ENCODE measurements around the gene SDK2.

The SDK2 gene

DNA sequence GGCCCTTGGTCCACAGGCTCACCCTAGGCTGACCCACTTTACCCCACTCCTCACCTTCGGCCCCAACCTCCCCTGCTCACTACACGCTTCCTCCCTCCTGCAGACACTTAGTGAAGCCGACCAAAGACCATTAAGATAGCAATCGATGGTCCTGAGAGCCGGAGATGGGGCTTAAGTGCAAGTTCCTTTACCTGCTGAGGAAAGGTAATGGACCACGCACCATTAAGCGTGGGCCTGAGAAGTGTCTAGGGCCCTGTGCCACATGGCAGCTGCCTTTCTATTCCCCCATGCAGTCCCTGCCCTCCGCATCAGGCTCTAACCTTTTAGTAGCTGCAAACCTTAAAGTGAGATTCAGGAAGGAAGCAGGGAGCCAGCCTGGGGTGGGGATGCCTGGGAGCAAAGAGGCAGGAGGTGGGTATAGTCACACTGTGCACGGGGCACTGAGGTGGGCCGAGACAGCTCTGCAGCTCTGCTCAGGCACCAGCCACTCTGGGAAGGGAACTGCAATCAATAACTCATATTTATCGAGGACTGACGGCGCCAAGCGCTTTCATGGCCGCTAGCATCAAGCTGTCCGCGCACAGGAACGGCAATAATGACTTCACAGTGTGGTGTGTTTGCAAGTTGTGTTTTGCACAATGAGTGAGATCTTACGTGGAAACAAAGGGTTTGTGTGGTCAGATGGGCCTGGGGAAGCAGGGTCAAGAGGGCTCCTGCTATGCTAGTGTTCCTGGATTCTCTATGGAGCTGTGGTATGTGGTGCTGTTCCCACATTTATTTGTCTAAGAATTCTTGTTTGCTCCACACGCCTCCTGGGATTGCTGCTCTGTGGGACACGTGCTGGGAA, 247.6 kb downstream of the SDK2 start:
- Histone ChIP-seq H3K4me3 (replicated peaks; ENCODE audit: insufficient read depth, low read length) (no peak overlapping the region), H3K27me3 (ENCODE audit: insufficient read depth, poor library complexity, severe bottlenecking) (no peaks in the 10 kb centered on the region), H3K27ac (replicated peaks) (no peak overlapping the region)
- TF ChIP-seq GABPA (IDR thresholded peaks at IDR 0.05; ENCODE audit: low read depth) (no peak), SPI1 (IDR thresholded peaks at IDR 0.05; ENCODE audit: borderline replicate concordance, low read depth) (no peak), POLR2AphosphoS5 (IDR thresholded peaks at IDR 0.05; ENCODE audit: low read depth) (no peak)
- TF ChIP-seq, protein P1, sequence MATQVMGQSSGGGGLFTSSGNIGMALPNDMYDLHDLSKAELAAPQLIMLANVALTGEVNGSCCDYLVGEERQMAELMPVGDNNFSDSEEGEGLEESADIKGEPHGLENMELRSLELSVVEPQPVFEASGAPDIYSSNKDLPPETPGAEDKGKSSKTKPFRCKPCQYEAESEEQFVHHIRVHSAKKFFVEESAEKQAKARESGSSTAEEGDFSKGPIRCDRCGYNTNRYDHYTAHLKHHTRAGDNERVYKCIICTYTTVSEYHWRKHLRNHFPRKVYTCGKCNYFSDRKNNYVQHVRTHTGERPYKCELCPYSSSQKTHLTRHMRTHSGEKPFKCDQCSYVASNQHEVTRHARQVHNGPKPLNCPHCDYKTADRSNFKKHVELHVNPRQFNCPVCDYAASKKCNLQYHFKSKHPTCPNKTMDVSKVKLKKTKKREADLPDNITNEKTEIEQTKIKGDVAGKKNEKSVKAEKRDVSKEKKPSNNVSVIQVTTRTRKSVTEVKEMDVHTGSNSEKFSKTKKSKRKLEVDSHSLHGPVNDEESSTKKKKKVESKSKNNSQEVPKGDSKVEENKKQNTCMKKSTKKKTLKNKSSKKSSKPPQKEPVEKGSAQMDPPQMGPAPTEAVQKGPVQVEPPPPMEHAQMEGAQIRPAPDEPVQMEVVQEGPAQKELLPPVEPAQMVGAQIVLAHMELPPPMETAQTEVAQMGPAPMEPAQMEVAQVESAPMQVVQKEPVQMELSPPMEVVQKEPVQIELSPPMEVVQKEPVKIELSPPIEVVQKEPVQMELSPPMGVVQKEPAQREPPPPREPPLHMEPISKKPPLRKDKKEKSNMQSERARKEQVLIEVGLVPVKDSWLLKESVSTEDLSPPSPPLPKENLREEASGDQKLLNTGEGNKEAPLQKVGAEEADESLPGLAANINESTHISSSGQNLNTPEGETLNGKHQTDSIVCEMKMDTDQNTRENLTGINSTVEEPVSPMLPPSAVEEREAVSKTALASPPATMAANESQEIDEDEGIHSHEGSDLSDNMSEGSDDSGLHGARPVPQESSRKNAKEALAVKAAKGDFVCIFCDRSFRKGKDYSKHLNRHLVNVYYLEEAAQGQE (IDR thresholded peaks at IDR 0.05; ENCODE audit: insufficient replicate concordance, low read depth) = no peak
- TF ChIP-seq, protein P2, sequence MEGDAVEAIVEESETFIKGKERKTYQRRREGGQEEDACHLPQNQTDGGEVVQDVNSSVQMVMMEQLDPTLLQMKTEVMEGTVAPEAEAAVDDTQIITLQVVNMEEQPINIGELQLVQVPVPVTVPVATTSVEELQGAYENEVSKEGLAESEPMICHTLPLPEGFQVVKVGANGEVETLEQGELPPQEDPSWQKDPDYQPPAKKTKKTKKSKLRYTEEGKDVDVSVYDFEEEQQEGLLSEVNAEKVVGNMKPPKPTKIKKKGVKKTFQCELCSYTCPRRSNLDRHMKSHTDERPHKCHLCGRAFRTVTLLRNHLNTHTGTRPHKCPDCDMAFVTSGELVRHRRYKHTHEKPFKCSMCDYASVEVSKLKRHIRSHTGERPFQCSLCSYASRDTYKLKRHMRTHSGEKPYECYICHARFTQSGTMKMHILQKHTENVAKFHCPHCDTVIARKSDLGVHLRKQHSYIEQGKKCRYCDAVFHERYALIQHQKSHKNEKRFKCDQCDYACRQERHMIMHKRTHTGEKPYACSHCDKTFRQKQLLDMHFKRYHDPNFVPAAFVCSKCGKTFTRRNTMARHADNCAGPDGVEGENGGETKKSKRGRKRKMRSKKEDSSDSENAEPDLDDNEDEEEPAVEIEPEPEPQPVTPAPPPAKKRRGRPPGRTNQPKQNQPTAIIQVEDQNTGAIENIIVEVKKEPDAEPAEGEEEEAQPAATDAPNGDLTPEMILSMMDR (IDR thresholded peaks at IDR 0.05; ENCODE audit: insufficient read depth, low read length) = no peak
- DNase-seq (ENCODE audit: low read depth in 1 of 2, low spot score in 1 of 2) = no peak

DNA sequence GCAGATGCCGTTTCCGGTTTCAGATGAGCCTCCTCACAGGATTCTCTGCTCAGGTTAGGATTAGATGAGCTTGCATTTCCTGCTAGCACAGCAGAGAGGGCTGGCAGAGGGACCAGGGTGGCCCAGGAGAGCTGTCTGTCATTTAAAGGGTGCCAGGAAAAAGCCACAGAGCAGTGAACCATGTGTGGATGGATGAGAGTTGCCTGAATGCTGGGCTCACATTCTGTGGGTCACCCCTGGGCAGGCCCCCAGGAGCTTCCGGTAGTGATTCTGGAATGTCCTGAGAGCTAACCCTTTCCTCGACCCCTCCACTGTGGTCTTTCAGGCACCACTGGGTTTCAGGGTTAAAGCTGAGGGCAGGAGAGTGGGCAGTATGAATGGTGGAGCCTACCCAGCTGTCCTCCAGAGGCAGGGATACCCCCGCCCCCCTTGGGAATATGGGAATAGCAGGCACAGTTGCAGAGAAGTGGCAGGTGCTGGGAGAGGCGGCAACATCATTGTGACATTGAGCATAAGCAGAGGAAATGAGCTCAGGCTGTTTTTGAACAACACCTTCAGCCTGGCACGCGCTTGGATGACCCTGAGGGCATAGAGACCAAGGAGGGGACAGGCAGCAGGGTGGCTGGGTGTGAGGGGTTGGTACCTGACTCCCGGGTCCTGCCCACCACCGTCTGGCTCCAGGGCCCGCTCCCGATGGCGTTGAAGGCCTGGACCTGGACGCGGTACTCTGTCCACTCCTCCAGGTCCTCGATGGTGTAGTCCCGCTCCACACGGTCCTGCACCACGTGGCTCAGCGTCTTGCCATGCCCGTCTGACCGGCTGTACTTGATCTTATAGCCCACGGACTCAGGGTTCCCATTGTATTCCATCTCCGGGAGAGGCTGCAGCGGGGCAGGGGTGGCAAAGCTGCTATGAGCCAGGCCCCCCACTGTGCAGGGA, 249.5 kb downstream of the SDK2 start:
- DNase-seq (ENCODE audit: low read depth in 1 of 2, low spot score in 1 of 2) = no peak
- Histone ChIP-seq H3K27me3 (ENCODE audit: insufficient read depth, poor library complexity, severe bottlenecking) (no peaks in the 10 kb centered on the region), H3K27ac (replicated peaks) (no peak overlapping the region), H3K4me3 (replicated peaks; ENCODE audit: insufficient read depth, low read length) (no peak overlapping the region)
- TF ChIP-seq, protein P1 (IDR thresholded peaks at IDR 0.05; ENCODE audit: insufficient replicate concordance, low read depth) = no peak
- TF ChIP-seq POLR2AphosphoS5 (IDR thresholded peaks at IDR 0.05; ENCODE audit: low read depth) = no peak
- TF ChIP-seq, protein P2 (IDR thresholded peaks at IDR 0.05; ENCODE audit: insufficient read depth, low read length) = no peak
- TF ChIP-seq SPI1 (IDR thresholded peaks at IDR 0.05; ENCODE audit: borderline replicate concordance, low read depth) = no peak
- no peak for TF ChIP-seq GABPA (IDR thresholded peaks at IDR 0.05; ENCODE audit: low read depth)

DNA sequence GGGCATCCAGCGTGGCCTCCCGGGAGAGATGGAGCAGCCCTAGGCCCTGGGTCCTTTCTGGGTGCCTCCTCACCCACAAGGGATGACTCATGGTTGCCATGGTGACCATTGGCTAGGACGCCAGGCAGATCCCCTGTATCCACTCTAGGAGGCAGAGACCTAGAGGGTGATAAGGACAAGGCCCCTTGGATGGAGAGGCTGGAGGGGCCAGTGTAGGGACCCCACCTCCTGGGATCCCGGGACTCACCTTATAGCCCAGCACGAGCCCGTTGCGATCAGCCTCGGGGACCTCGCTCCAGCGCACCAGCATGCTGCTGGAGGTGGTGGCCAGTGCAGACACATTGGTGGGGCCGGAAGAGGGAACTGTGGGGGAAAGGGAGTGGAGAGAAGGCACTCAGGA, 250.3 kb downstream of the SDK2 start:
- TF ChIP-seq POLR2AphosphoS5 (IDR thresholded peaks at IDR 0.05; ENCODE audit: low read depth) (no peak), SPI1 (IDR thresholded peaks at IDR 0.05; ENCODE audit: borderline replicate concordance, low read depth) (no peak)
- DNase-seq (ENCODE audit: low read depth in 1 of 2, low spot score in 1 of 2) = no peak
- H3K27ac ChIP-seq (replicated peaks) = no peak overlapping the region
- H3K27me3 ChIP-seq (ENCODE audit: insufficient read depth, poor library complexity, severe bottlenecking) = no peaks in the 10 kb centered on the region
- H3K4me3 ChIP-seq (replicated peaks; ENCODE audit: insufficient read depth, low read length) = no peak overlapping the region

DNA sequence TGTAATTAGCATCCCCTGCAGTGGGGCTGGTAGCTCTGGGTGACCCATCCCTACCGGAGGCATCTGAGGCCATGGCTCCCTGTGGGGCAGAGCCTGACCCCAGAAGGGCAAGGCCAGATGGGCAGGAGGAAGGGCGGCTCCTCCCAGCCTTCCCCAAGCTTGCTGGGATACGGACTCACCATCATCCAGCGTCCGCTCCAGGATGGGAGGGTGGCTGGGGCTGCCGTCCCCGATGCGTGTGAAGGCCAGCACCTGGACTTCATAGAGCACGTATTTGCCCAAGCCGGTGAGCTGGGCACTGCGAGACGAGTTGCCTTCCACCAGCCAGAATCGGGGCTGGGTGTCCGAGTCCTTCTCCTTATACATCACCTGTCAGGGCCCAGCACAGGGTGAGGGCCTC, 250.9 kb downstream of the SDK2 start:
- Histone ChIP-seq H3K4me3 (replicated peaks; ENCODE audit: insufficient read depth, low read length) (no peak overlapping the region), H3K27me3 (ENCODE audit: insufficient read depth, poor library complexity, severe bottlenecking) (no peaks in the 10 kb centered on the region), H3K27ac (replicated peaks) (no peak overlapping the region)
- no peak for TF ChIP-seq GABPA (IDR thresholded peaks at IDR 0.05; ENCODE audit: low read depth)
- TF ChIP-seq, protein P2 (IDR thresholded peaks at IDR 0.05; ENCODE audit: insufficient read depth, low read length) = no peak
- TF ChIP-seq, protein P1 (IDR thresholded peaks at IDR 0.05; ENCODE audit: insufficient replicate concordance, low read depth) = no peak
- no peak for TF ChIP-seq SPI1 (IDR thresholded peaks at IDR 0.05; ENCODE audit: borderline replicate concordance, low read depth)
- TF ChIP-seq POLR2AphosphoS5 (IDR thresholded peaks at IDR 0.05; ENCODE audit: low read depth) = no peak
- DNase-seq (ENCODE audit: low read depth in 1 of 2, low spot score in 1 of 2) = no peak
